Measurements from ENCODE around the gene CFAP97D1.

The CFAP97D1 gene

GRCh38 chr17:43800736-43801135 is 20.5 kb downstream of the CFAP97D1 start:
- DNase-seq = no peak

- DNase-seq = no peak
Measured at GRCh38 chr17:43801844-43802243, 21.6 kb downstream of the CFAP97D1 start.

- no peak for DNase-seq
Measured at GRCh38 chr17:43803758-43804157, 23.5 kb downstream of the CFAP97D1 start.

- no peak for DNase-seq
Measured at GRCh38 chr17:43805117-43805516, 24.9 kb downstream of the CFAP97D1 start.

GRCh38 chr17:43808076-43808475 is 27.8 kb downstream of the CFAP97D1 start:
- DNase-seq = no peak

GRCh38 chr17:43809121-43809520 is 28.9 kb downstream of the CFAP97D1 start:
- DNase-seq = no peak

GRCh38 chr17:43810226-43810715 is 30.0 kb downstream of the CFAP97D1 start:
- no peak for DNase-seq

GRCh38 chr17:43810823-43811222 is 30.6 kb downstream of the CFAP97D1 start:
- no peak for DNase-seq

GRCh38 chr17:43812396-43813265 is 32.4 kb downstream of the CFAP97D1 start:
- no peak for DNase-seq

GRCh38 chr17:43813386-43813785 is 33.2 kb downstream of the CFAP97D1 start:
- DNase-seq = no peak

GRCh38 chr17:43814026-43814425 is 33.8 kb downstream of the CFAP97D1 start:
- no peak for DNase-seq

GRCh38 chr17:43814714-43815113 is 34.5 kb downstream of the CFAP97D1 start:
- DNase-seq = no peak

- DNase-seq = no peak
Measured at GRCh38 chr17:43816336-43817320, 36.4 kb downstream of the CFAP97D1 start.

- no peak for DNase-seq
Measured at GRCh38 chr17:43817826-43818225, 37.6 kb downstream of the CFAP97D1 start.

GRCh38 chr17:43818966-43819365 is 38.7 kb downstream of the CFAP97D1 start:
- no peak for DNase-seq

- no peak for DNase-seq
Measured at GRCh38 chr17:43820759-43821158, 40.5 kb downstream of the CFAP97D1 start.

- no peak for DNase-seq
Measured at GRCh38 chr17:43822570-43823190, 42.4 kb downstream of the CFAP97D1 start.

GRCh38 chr17:43823350-43824084 is 43.3 kb downstream of the CFAP97D1 start:
- no peak for DNase-seq

- no peak for DNase-seq
Measured at GRCh38 chr17:43825567-43825966, 45.3 kb downstream of the CFAP97D1 start.

- no peak for DNase-seq
Measured at GRCh38 chr17:43826206-43826605, 46.0 kb downstream of the CFAP97D1 start.

- DNase-seq = no peak
Measured at GRCh38 chr17:43827596-43827995, 47.4 kb downstream of the CFAP97D1 start.

- DNase-seq = no peak
Measured at GRCh38 chr17:43829738-43830137, 49.5 kb downstream of the CFAP97D1 start.
